Activated CD4-positive, alpha-beta T cell treated with anti-CD3 and anti-CD28 coated beads, Interleukin-2, amount 10 ng/mL, durations not matched to agents 7 days and 5 days (primary cell): ENCODE results near the gene IBA57. TPM values are rescaled to one million over a fixed set of nuclear protein-coding genes. Genes with fewer than 3 reads are reported as not detected.

Experiments used
- CTCF ChIA-PET: fragments of 350-600 bp; sonication (Branson Sonifier 250); formaldehyde crosslinking; loops from one replicate; lab custom pipeline; 2021; ENCODE audit warnings: antibody characterized with exemption; lab: Charles Lee
- POLR2A ChIA-PET: fragments of 350-600 bp; sonication (Branson Sonifier 250); formaldehyde crosslinking; loops from one replicate; lab custom pipeline; 2021; ENCODE audit warnings: antibody characterized with exemption; lab: Charles Lee
- DNase-seq: peaks from one replicate; pipeline ENCODE4 v3.0.0-alpha.2; 2020
- H3K27ac Mint-ChIP-seq: one replicate; pipeline ENCODE4 v1.8.0; 2021; ENCODE audit warnings: mild to moderate bottlenecking, moderate library complexity, mixed read lengths
- H3K27me3 Mint-ChIP-seq: one replicate; pipeline ENCODE4 v1.8.0; 2021; ENCODE audit warnings: mixed read lengths
- H3K36me3 Mint-ChIP-seq: one replicate; pipeline ENCODE4 v1.8.0; 2021; ENCODE audit warnings: low read depth, mixed read lengths
- H3K4me1 Mint-ChIP-seq: one replicate; pipeline ENCODE4 v1.8.0; 2021; ENCODE audit warnings: mixed read lengths
- H3K4me3 Mint-ChIP-seq: one replicate; pipeline ENCODE4 v1.8.0; 2021; ENCODE audit warnings: mild to moderate bottlenecking, moderate library complexity, mixed read lengths
- H3K9me3 Mint-ChIP-seq: one replicate; pipeline ENCODE4 v1.8.0; 2021; ENCODE audit warnings: mixed read lengths
- total RNA-seq, 2 experiments: library from RNA; stranded (reverse); gene quantifications; one replicate each; pipeline ENCODE4 v1.2.3, GENCODE V29; 2021

IBA57 gene
- total RNA-seq, 2 experiments from 2014 or later = 6.4 to 8.2 TPM

DNA sequence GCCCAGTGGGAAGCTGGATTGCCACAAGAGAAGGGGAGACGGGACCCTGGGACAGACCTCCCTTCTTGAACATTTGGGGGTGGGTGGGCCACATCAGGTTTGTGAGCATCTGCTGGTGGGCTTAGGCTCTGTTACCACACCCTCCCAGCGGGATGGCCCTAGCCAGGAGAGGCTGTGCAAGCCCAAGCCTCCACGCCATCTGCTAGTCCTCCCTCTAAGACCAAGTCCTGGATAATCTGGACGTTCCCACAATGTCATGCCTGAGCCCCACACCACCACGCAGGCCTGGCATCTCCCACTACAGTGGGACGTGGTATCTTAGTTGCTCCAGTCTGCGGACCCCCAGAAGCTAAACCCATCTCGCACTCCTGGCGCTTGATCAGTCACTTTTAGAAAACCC is 3.7 kb upstream of the IBA57 start:
- Mint-ChIP-seq H3K9me3 (no peaks in the 10 kb centered on the region), H3K4me1 (peaks cover 39% of the 10 kb centered on the region), H3K4me3 (no peak overlapping the region), H3K27me3 (no peaks in the 10 kb centered on the region), H3K36me3 (no peaks in the 10 kb centered on the region), H3K27ac (no peak overlapping the region)
- ChIA-PET POLR2A (no interaction called here), CTCF (interaction anchor here (8.5 kb wide), 1 partner anchor 20 kb away, joined by 104 read pairs; the partner anchor contains the start of gene GUK1)
- DNase-seq = no peak

DNA sequence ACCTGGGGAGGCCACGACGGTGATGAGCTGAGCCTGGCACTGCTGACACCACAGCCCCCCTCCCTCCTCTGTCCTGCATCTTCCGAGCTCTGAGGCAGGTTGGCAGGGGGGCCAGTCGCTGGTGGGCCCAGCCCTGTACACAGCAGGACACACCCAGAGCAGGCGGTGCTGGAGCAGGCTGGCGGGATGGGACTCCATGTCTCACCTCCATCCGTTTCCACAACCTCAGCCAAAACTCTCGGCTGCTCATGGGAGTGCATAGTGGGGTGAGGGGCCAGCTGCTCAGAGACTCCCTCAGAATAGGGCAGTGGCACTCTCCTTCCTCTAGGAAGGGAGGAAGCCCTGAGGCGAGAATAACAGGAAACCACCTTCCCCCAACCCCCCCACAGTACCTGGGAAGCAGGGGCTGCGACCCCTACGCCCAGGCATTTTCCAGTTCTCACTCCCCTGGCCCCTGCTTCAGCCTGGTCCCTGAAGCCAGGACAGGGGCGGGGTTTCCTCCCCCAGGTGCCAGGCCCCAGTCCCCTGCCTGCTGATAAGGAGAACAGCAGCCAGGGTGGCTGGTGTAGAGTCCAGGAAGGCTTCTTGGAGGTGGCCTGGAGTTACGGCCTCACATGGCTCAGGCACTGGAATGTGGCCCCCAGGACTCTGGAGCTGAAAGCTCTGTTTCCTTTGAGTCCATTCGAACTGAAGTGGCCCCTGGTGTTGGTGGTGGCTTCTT is 3.2 kb upstream of the IBA57 start:
- Mint-ChIP-seq H3K9me3 (no peaks in the 10 kb centered on the region), H3K36me3 (no peaks in the 10 kb centered on the region), H3K4me1 (peaks cover 37% of the 10 kb centered on the region), H3K27ac (peak overlapping the region; percentile 66), H3K27me3 (no peaks in the 10 kb centered on the region), H3K4me3 (no peak overlapping the region)
- CTCF ChIA-PET = interaction anchor here (1.3 to 8.5 kb wide), 3 partner anchors 8 to 21 kb away, joined by 3 to 104 read pairs (median 58); partner anchors contain the start of gene GUK1
- POLR2A ChIA-PET = no interaction called here
- no peak for DNase-seq

DNA sequence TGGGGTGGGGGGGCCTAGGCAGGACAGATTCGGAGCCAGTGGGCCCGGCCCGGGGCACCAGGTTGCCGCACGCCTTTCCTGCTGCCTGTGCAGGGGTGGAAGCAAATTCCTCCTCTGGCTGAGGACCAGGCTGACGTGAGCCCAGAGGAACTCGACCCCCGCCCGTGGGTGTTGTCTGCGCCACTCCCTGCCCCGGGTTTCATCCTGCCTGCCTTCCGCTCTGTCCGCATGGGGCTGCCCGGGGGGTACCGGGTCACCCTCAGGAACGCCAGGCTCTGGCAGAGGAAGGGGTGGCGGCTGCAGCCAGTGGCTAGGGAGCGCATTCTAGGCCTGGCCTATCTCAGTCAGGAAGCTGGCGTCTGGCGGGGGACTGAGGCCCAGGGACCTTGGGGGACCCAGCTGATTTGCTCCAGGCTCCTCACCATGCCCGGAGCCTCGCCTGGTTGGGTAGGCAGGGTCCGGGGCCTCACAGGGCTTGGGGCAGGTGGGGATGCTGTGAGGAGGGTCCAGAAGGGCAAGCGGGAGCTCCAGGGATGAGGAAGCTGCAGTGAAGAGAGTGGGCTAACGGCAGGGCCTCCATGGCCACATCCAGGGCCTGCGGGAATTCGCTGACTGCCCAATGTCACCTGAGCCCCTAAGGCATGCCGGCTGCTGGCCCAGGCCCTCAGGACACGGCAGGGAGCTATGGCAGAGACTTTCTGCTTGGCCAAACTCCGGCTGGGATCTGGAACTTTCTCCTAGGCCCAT is 2.4 kb upstream of the IBA57 start:
- ChIA-PET POLR2A (no interaction called here), CTCF (interaction anchor here (1.3 to 8.5 kb wide), 3 partner anchors 9 to 21 kb away, joined by 3 to 104 read pairs (median 58); partner anchors contain the start of gene GUK1)
- Mint-ChIP-seq H3K36me3 (no peaks in the 10 kb centered on the region), H3K4me1 (peaks cover 42% of the 10 kb centered on the region), H3K9me3 (no peaks in the 10 kb centered on the region), H3K27ac (peak overlapping the region; percentile 66), H3K27me3 (no peaks in the 10 kb centered on the region), H3K4me3 (no peak overlapping the region)
- no peak for DNase-seq

DNA sequence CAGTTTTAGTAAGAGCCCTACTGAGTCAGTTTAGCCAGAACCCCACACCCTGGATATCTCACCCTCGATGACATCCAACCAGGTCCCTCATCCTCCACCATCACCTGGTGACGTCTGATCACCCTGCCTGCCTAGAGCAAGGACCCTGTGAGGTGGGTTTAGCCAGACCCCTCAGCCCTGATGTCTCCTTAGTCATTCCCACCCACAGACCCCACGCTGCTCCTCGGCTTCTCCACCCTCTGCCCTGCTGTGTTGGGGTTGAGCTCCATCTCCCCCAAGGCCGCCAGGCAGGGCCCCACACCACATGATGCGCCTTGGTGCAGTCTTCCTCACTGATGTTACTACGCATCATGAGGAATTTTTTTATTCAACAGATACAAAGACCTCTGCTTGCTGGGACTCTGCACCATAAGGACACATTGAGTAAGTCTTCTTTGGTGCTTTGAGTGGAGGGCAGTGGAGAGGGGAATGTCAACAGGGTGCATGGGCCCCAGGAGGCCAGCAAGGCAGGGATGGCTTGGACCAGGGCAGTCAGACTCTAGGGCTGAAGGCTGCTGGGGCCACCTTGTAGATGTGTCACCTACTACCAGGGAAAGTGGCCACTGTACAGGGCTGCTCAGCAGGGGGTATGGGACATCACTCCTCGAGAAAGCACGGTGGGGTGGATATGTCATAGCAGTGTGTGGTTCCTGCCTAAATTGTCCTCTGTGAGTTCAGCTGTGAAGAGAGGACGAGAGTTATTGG is 1.7 kb upstream of the IBA57 start:
- Mint-ChIP-seq H3K27me3 (no peaks in the 10 kb centered on the region), H3K27ac (peak overlapping the region; percentile 96), H3K9me3 (no peaks in the 10 kb centered on the region), H3K4me1 (peaks cover 42% of the 10 kb centered on the region), H3K4me3 (peak overlapping the region; percentile 41), H3K36me3 (no peaks in the 10 kb centered on the region)
- DNase-seq = no peak
- CTCF ChIA-PET = interaction anchor here (1.3 to 8.5 kb wide), 4 partner anchors 10 to 38 kb away, joined by 3 to 104 read pairs (median 34); partner anchors contain the start of gene GUK1
- POLR2A ChIA-PET = no interaction called here

DNA sequence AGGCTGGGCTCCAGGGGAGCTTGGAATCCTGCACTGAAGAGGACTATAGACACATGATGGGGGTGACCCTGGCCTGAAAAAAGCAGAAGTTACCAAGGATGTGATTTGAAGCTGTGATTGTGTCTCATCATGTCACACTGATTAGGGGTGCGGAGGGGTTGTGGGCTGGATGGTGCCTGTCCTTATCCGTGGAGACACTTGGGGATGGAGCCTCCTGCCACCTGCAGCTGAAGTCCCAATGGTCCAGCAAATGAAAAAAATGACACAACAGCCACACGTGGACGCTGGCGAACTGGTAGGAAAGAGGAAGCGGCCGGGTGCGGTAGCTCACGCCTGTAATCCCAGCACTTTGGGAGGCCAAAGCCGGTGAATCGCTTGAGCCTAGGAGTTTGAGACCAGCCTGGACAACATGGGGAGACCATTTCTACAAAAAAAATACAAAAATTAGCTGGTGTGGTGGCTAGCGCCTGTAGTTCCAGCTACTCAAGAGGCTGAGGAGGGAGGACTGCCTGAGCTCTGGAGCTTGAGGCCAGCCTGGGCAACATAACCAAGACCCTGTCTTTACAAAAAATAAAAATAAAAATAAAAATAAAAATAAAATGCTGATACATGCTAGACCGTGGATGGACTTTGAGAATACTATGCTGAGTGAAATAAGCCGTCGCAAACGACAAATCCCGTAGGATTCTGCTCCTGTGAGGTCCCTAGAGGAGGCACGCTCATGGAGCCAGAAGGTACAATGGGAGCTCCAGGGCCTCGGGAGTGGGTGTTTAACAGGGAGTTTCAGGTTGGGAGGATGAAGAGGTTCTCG is 838 bp upstream of the IBA57 start:
- peak overlapping the region; percentile 96 for H3K27ac Mint-ChIP-seq
- no peaks in the 10 kb centered on the region for H3K27me3 Mint-ChIP-seq
- ChIA-PET CTCF (interaction anchor here (0.6 to 8.5 kb wide), 14 partner anchors 11 to 165 kb away, joined by 3 to 104 read pairs (median 5); partner anchors contain the start of gene GUK1), POLR2A (interaction anchor here (1.0 kb wide), 1 partner anchor 9 kb away, joined by 3 read pairs; no protein-coding TSS in a partner anchor)
- no peak for DNase-seq
- no peaks in the 10 kb centered on the region for H3K36me3 Mint-ChIP-seq
- H3K4me3 Mint-ChIP-seq = peak overlapping the region; percentile 83
- no peaks in the 10 kb centered on the region for H3K9me3 Mint-ChIP-seq
- peaks cover 41% of the 10 kb centered on the region for H3K4me1 Mint-ChIP-seq

DNA sequence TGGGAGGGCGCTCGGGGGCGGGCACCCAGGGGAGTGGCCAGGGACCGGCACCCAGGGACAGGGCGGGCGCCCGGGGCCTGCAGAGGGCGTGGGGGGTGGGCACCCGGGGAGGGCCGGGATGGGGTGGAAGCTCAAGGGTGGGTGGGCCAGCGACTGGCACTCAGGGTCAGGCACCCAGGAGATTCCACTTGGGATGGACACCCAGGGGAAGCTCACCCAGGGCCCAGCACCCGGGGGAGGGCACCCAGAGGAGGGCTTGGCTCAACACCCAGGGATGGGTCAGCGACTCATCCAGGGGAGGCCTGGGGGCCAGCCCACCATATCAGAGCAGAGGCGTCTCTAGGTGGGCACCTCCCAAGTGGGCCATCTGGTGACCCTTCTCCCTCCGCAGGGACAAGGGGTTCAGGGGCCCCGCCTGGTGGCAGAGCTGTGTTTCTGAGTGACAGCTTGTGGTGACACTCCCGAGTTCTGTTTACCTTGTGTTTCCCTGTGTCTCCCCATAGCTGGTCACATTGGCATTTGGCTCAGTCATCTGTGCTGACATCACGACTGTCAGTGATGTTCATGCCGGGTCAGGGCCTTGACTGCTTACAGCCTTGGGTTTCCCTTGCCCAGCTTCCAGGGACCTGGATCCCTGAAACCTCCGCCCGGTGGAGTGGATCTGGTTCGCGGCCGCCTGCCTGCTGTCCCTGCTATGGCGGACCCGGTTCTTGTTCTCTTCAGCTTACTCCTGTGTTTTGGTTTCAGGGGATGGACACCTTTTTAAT is 749 bp downstream of the IBA57 start:
- Mint-ChIP-seq H3K36me3 (no peaks in the 10 kb centered on the region), H3K27ac (peak overlapping the region; percentile 96), H3K9me3 (no peaks in the 10 kb centered on the region), H3K27me3 (no peaks in the 10 kb centered on the region), H3K4me1 (peaks cover 41% of the 10 kb centered on the region), H3K4me3 (peak overlapping the region; percentile 82)
- POLR2A ChIA-PET = interaction anchor here (0.6 kb wide), 1 partner anchor 329 kb away, joined by 4 read pairs; no protein-coding TSS in a partner anchor
- CTCF ChIA-PET = interaction anchor here (0.7 to 8.5 kb wide), 22 partner anchors 11 to 299 kb away, joined by 3 to 104 read pairs (median 5); partner anchors contain the start of genes GUK1 and MRPL55
- DNase-seq = peak; percentile 63

DNA sequence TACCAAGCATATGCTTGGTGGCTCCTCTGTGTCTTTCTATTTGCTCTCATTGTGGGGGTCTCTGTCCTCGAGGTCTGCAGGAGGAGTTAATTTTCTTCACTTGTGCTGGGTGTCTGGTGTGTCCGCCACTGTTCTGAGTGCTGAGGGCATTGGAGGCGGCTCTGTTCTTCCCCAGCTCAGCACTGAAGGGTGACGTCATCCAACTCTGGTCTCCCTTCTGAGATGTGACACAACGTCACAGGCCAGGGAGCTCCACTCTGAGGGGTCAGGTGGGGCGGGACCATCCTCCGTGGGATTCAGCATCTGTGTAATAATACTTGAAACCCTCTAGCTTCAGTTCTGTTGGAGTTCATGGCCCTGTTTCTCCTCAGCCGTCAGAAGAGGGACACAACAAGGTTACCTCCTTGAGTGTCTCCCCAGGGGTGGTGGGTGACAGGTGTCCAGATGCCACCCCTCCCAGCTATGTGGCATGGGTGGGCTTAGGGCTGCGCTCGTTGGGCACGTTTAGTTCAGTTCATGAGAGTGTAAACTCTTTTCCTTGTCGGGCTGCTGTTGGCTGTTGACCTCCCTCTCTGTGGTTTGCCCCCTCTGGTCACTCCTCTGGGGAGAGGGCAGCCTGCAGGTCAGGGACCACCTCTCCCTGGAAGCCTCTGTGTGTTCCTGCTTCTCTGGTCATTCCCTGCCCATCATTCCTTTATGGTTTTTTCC is 3.1 kb downstream of the IBA57 start:
- H3K4me3 Mint-ChIP-seq = no peak overlapping the region
- H3K27me3 Mint-ChIP-seq = no peaks in the 10 kb centered on the region
- peaks cover 25% of the 10 kb centered on the region for H3K4me1 Mint-ChIP-seq
- no peak for DNase-seq
- ChIA-PET CTCF (interaction anchor here (0.6 to 8.5 kb wide), 8 partner anchors 10 to 224 kb away, joined by 3 to 104 read pairs (median 3); partner anchors contain the start of gene GUK1), POLR2A (no interaction called here)
- peak overlapping the region; percentile 65 for H3K27ac Mint-ChIP-seq
- no peaks in the 10 kb centered on the region for H3K36me3 Mint-ChIP-seq
- no peaks in the 10 kb centered on the region for H3K9me3 Mint-ChIP-seq

DNA sequence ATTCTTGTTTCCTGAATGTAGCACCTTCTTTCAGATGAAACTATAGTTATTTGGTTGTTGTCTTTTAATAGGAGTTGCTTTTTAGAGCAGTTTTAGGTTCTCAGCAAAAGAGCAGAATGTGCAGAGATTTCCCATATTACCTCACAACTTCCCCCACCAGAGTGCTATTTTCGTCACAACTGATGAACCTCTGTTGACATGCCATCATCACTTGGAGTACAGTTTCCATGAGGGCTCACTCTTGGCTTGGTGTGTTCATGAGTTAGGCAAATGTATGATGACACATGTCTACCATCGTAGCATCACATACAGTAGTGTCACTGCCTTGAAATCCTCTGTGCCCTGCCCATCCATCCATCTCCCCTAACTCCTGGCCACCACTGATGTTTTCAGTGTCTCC is 3.7 kb downstream of the IBA57 start:
- no peaks in the 10 kb centered on the region for H3K9me3 Mint-ChIP-seq
- CTCF ChIA-PET = interaction anchor here (0.6 to 1.5 kb wide), 3 partner anchors 26 to 1266 kb away, joined by 3 read pairs; no protein-coding TSS in a partner anchor
- H3K4me3 Mint-ChIP-seq = no peak overlapping the region
- H3K27ac Mint-ChIP-seq = no peak overlapping the region
- no peaks in the 10 kb centered on the region for H3K36me3 Mint-ChIP-seq
- no peaks in the 10 kb centered on the region for H3K27me3 Mint-ChIP-seq
- H3K4me1 Mint-ChIP-seq = peaks cover 20% of the 10 kb centered on the region
- no peak for DNase-seq
- POLR2A ChIA-PET = no interaction called here

DNA sequence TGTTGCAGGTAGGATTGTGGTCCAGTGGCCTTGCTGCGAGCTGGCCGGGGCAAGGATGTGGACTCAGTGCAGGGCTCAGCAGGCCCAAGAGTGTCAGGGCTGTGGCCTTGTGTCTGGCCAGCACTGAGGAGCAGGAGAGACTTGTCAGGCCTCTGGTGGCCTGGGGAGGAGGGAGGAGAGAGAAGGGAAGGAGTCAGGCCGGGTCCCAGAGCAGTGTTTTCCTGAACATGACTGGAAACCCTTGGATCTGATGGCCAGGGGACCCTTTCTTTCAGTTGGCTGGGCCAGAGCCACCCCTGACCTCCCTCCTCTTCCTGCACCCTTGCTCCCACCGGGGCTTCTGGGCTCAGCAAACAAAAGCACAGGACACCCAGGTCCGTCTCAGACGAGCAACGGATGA is 5.1 kb downstream of the IBA57 start:
- DNase-seq = no peak
- Mint-ChIP-seq H3K4me3 (no peak overlapping the region), H3K27ac (peak overlapping the region; percentile 41), H3K36me3 (no peaks in the 10 kb centered on the region), H3K9me3 (no peaks in the 10 kb centered on the region), H3K27me3 (no peaks in the 10 kb centered on the region), H3K4me1 (peaks cover 13% of the 10 kb centered on the region)
- ChIA-PET CTCF (interaction anchor here (1.5 kb wide), 1 partner anchor 27 kb away, joined by 3 read pairs; no protein-coding TSS in a partner anchor), POLR2A (interaction anchor here (0.6 kb wide), 1 partner anchor 287 kb away, joined by 3 read pairs; a partner anchor contains a TSS)

DNA sequence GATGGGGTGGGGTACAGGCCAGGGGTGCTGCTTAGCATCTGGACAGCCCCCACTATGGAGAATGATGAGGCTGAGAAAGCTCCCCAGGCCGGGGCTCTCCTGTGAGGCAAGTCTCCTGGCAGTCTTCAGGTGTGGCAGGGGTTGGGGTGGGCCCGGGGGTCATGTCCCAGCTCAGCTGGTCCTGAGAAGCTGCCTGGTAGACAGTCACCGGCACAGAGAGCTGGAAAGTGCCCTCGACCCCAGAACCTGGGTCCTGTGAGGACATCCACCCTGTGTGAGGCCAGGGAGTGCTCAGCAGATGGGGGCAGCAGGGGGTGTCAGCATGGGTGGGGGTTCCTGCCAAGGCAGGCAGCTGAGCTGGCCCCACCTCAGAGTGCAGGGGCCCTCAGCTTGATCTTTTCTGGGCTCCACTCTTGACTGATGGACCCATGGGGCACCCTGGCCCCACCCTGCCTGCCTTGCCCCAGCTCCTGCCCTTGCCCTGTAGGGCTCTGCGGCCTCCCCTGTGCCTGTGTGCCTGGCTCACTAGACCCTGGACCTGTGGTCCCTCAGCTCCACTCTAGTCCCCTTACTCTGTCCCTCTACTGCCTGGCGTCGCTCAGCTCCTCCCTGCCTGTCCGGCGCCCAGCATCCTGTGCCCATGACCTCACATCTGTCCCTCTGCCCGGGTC is 5.8 kb downstream of the IBA57 start:
- POLR2A ChIA-PET = no interaction called here
- DNase-seq = no peak
- Mint-ChIP-seq H3K36me3 (peaks cover 1% of the 10 kb centered on the region), H3K27me3 (no peaks in the 10 kb centered on the region), H3K4me1 (peaks cover 13% of the 10 kb centered on the region), H3K4me3 (no peak overlapping the region), H3K27ac (peak overlapping the region; percentile 5), H3K9me3 (no peaks in the 10 kb centered on the region)
- CTCF ChIA-PET = no interaction called here
